ENCODE measurements around the gene OXA1L.

- no peak for TF ChIP-seq POLR2A (IDR thresholded peaks at IDR 0.05)
- TF ChIP-seq, protein P1, sequence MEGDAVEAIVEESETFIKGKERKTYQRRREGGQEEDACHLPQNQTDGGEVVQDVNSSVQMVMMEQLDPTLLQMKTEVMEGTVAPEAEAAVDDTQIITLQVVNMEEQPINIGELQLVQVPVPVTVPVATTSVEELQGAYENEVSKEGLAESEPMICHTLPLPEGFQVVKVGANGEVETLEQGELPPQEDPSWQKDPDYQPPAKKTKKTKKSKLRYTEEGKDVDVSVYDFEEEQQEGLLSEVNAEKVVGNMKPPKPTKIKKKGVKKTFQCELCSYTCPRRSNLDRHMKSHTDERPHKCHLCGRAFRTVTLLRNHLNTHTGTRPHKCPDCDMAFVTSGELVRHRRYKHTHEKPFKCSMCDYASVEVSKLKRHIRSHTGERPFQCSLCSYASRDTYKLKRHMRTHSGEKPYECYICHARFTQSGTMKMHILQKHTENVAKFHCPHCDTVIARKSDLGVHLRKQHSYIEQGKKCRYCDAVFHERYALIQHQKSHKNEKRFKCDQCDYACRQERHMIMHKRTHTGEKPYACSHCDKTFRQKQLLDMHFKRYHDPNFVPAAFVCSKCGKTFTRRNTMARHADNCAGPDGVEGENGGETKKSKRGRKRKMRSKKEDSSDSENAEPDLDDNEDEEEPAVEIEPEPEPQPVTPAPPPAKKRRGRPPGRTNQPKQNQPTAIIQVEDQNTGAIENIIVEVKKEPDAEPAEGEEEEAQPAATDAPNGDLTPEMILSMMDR (IDR thresholded peaks at IDR 0.05), result no peak
These were observed 33.9 kb downstream of the OXA1L start for GRCh38 chr14:22800346-22800745.
